ENCODE measurements around the gene ADO.

GRCh38 chr10:62814756-62815380 lies 10.3 kb downstream of the ADO start:
- TF ChIP-seq, protein P1, sequence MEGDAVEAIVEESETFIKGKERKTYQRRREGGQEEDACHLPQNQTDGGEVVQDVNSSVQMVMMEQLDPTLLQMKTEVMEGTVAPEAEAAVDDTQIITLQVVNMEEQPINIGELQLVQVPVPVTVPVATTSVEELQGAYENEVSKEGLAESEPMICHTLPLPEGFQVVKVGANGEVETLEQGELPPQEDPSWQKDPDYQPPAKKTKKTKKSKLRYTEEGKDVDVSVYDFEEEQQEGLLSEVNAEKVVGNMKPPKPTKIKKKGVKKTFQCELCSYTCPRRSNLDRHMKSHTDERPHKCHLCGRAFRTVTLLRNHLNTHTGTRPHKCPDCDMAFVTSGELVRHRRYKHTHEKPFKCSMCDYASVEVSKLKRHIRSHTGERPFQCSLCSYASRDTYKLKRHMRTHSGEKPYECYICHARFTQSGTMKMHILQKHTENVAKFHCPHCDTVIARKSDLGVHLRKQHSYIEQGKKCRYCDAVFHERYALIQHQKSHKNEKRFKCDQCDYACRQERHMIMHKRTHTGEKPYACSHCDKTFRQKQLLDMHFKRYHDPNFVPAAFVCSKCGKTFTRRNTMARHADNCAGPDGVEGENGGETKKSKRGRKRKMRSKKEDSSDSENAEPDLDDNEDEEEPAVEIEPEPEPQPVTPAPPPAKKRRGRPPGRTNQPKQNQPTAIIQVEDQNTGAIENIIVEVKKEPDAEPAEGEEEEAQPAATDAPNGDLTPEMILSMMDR (IDR thresholded peaks at IDR 0.05) = no peak
- no peak for TF ChIP-seq POLR2A (IDR thresholded peaks at IDR 0.05)
